ENCODE data around the gene ORAI3. TPM values are rescaled to one million over a fixed set of nuclear protein-coding genes. Genes with fewer than 3 reads are reported as not detected.
A peak's percentile ranks its signal among the peaks of the same experiment; 100 is the strongest.

ORAI3 gene
- total and polyA plus RNA-seq, 11 donors, result 8.1 to 28.9 (median 11.3) TPM

GRCh38 chr16:30953511-30954124, 4.8 kb downstream of the ORAI3 start:
- Histone ChIP-seq H3K27me3 (no peaks in the 10 kb centered on the region), H3K36me3 (peaks cover 0 to 9% (median 3%) of the 10 kb centered on the region in 9 donors), H3K4me3 (no peak overlapping the region), H3K4me1 (peaks cover 5 to 54% (median 39%) of the 10 kb centered on the region in 12 donors), H3K27ac (peak overlapping the region in 4 of 12 donors; percentile 32 to 53 (median 43)), H3K9me3 (no peaks in the 10 kb centered on the region)
- 22 to 44% (median 36%) methylated on average over 1 to 15 of the region's 15 CpGs for WGBS, 4 donors
- intact Hi-C loops (cut with DNase I), result loop anchor here in 4 of 10 donors (10.0 kb wide), 5 partner anchors 59 to 911 kb away; partner anchors contain the start of genes ARMC5 (in 1 of the 4), BCL7C (in 1 of the 4), CTF1 (in 1 of the 4) and ZNF646 (in 1 of the 4)
- DNase-seq, result peak in 4 of 5 donors; percentile 54 to 77 (median 70)
- TF ChIP-seq CTCF (IDR thresholded peaks at IDR 0.05) (peak; percentile 39 to 77 (median 60)), POLR2A (IDR thresholded peaks at IDR 0.05) (no peak)
- no peak for ATAC-seq

- ATAC-seq (no peak), DNase-seq (no peak)
- H3K9me3 ChIP-seq, result no peaks in the 10 kb centered on the region
- intact Hi-C loops (cut with DNase I), result loop anchor here in 4 of 10 donors (5.0 to 10.0 kb wide), 6 partner anchors 60 to 910 kb away; partner anchors contain the start of genes ARMC5 (in 1 of the 4), BCL7C (in 1 of the 4), CTF1 (in 1 of the 4) and ZNF646 (in 1 of the 4)
- H3K4me1 ChIP-seq, result peaks cover 5 to 59% (median 44%) of the 10 kb centered on the region in 12 donors
- peaks cover 0 to 19% (median 16%) of the 10 kb centered on the region in 9 donors for H3K36me3 ChIP-seq
- WGBS, 4 donors, result 84 to 87% (median 86%) methylated on average over 8 of the region's 8 CpGs
- no peak overlapping the region for H3K4me3 ChIP-seq
- no peaks in the 10 kb centered on the region for H3K27me3 ChIP-seq
- no peak for TF ChIP-seq CTCF (IDR thresholded peaks at IDR 0.05)
- no peak for TF ChIP-seq POLR2A (IDR thresholded peaks at IDR 0.05)
- H3K27ac ChIP-seq, result no peak overlapping the region
Observed at GRCh38 chr16:30954993-30955392, 6.1 kb downstream of the ORAI3 start.

GRCh38 chr16:30956601-30957455, 8.0 kb downstream of the ORAI3 start:
- peak; percentile 88 to 92 (median 90) for DNase-seq
- Histone ChIP-seq H3K27ac (peak overlapping the region; percentile 86 to 99 (median 98)), H3K4me1 (peaks cover 0 to 41% (median 25%) of the 10 kb centered on the region in 12 donors), H3K27me3 (no peaks in the 10 kb centered on the region), H3K9me3 (no peaks in the 10 kb centered on the region), H3K36me3 (peaks cover 6 to 37% (median 32%) of the 10 kb centered on the region in 9 donors), H3K4me3 (peak overlapping the region; percentile 37 to 93 (median 82))
- 13 to 35% (median 27%) methylated on average over 25 to 42 of the region's 42 CpGs for WGBS, 4 donors
- TF ChIP-seq POLR2A (IDR thresholded peaks at IDR 0.05) (no peak), CTCF (IDR thresholded peaks at IDR 0.05) (peak in 7 of 12 donors; percentile 3 to 55 (median 27))
- ATAC-seq, result peak; percentile 76 to 88 (median 84)
- intact Hi-C loops (cut with DNase I), result loop anchor here in 5 of 10 donors (2.0 to 10.0 kb wide), 7 partner anchors 62 to 908 kb away; partner anchors contain the start of genes ARMC5 (in 1 of the 5), BCL7C (in 1 of the 5), CTF1 (in 1 of the 5) and STX4 (in 1 of the 5)
